ENCODE data around the gene NRG3.

- TF ChIP-seq CTCF (IDR thresholded peaks at IDR 0.05; ENCODE audit: control extremely low read depth in 1 of 3, insufficient read depth in 1 of 3, low read depth in 1 of 3, low read length in 3 of 3) (no peak), RXRA (IDR thresholded peaks at IDR 0.05; ENCODE audit: insufficient read depth, low read depth, low read length) (no peak), TCF12 (IDR thresholded peaks at IDR 0.05; ENCODE audit: low read depth, low read length) (no peak), KDM5A (IDR thresholded peaks at IDR 0.05; ENCODE audit: low read length) (no peak), CHD2 (IDR thresholded peaks at IDR 0.05; ENCODE audit: low read length) (no peak), POLR2A (IDR thresholded peaks at IDR 0.05; ENCODE audit: control extremely low read depth in 1 of 2, low read depth in 2 of 2, low read length in 2 of 2) (no peak), RAD21 (IDR thresholded peaks at IDR 0.05 in 1 of 2, conservative IDR thresholded peaks at IDR 0.05 in 1 of 2; ENCODE audit: low read depth in 2 of 2, low read length in 2 of 2) (no peak), POLR2AphosphoS5 (IDR thresholded peaks at IDR 0.05; ENCODE audit: low read depth, low read length) (no peak)
These were observed 663.3 kb downstream of the NRG3 start for GRCh38 chr10:82538272-82538671.
